Right atrium auricular region (tissue), 2 donors: ENCODE results near the gene RBM14. TPM values are rescaled to one million over a fixed set of nuclear protein-coding genes. Genes with fewer than 3 reads are reported as not detected.
"Not testable (repeated sequence)": the region's sequence is repeated elsewhere in the genome, so short reads cannot be mapped to it uniquely, and the experiment has no call there.

Experiments used
- DNase-seq: peaks from one replicate; pipeline ENCODE4 v3.0.0-alpha.2; 2019; ENCODE audit warnings: low spot score
- H3K27ac ChIP-seq, 2 donors: fragments of 200-600 bp; sonication (generic); 1 replicate in 1 of 2; 2 replicates in 1 of 2; pipeline ENCODE4 v1.5.1; 2016 to 2019
- H3K27me3 ChIP-seq, 2 donors: fragments of 200-600 bp; sonication (generic); one replicate each; pipeline versions ENCODE4 v1.5.1 to v1.6.0; 2017 to 2019
- H3K36me3 ChIP-seq: fragments of 200-600 bp; sonication (generic); one replicate; pipeline ENCODE4 v1.5.1; 2016
- H3K4me1 ChIP-seq, 2 donors: fragments of 200-600 bp; sonication (generic); one replicate each; pipeline versions ENCODE4 v1.5.1 to v1.6.0; 2017 to 2019
- H3K4me3 ChIP-seq, 2 donors: fragments of 200-600 bp; sonication (generic); 1 replicate in 1 of 2; 2 replicates in 1 of 2; pipeline ENCODE4 v1.5.1; 2017 to 2019; ENCODE audit warnings: mild to moderate bottlenecking in 1 of 2, moderate library complexity in 1 of 2
- H3K9me3 ChIP-seq, 2 donors: fragments of 200-600 bp; sonication (generic); one replicate each; pipeline ENCODE4 v1.5.1; 2019
- CTCF ChIP-seq, 2 donors: fragments of 200-600 bp; sonication (generic); IDR thresholded peaks; one replicate each; pipeline ENCODE4 v1.5.1; 2019; ENCODE audit warnings: antibody characterized with exemption in 2 of 2
- total RNA-seq, 2 donors: library from RNA; depleted of rRNA; stranded (reverse); fragments of >200 nt; gene quantifications; one replicate each; pipeline ENCODE4 v1.1.0, GENCODE V29; 2016

The RBM14 gene
- total RNA-seq, 2 donors from 2014 or later = 27.5 to 34.3 TPM

- Histone ChIP-seq H3K27me3 (no peaks in the 10 kb centered on the region), H3K27ac (no peak overlapping the region), H3K4me1 (peaks cover 5 to 15% of the 10 kb centered on the region in 2 donors), H3K36me3 (peaks cover 26% of the 10 kb centered on the region), H3K4me3 (no peak overlapping the region), H3K9me3 (no peaks in the 10 kb centered on the region)
- no peak for TF ChIP-seq CTCF (IDR thresholded peaks at IDR 0.05)
- no peak for DNase-seq
Measured at GRCh38 chr11:66632952-66633351, 16.5 kb downstream of the RBM14 start.

DNA sequence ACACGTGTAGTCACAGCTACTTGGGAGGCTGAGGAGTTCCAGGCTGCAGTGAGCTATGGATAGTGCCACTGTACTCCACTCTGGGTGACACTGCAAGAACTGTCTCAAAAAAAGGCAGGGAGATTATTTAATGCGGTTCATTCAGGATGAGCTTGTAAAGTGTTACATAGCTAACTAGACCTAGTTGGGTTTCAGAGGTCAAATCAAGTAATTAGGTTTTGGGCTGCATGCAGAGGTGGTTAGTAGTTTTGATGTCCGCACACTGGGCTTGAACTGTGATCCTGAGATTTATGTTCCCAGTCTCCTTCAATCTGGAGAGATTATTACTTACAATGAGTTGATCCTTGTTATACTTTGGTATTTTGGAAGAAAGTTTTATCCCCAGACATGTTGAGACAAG lies 20.0 kb downstream of the RBM14 start:
- Histone ChIP-seq H3K4me3 (no peak overlapping the region), H3K27ac (no peak overlapping the region), H3K4me1 (peaks cover 5 to 36% of the 10 kb centered on the region in 2 donors), H3K27me3 (no peaks in the 10 kb centered on the region), H3K9me3 (no peaks in the 10 kb centered on the region), H3K36me3 (peaks cover 19% of the 10 kb centered on the region)
- no peak for TF ChIP-seq CTCF (IDR thresholded peaks at IDR 0.05)
- no peak for DNase-seq

DNA sequence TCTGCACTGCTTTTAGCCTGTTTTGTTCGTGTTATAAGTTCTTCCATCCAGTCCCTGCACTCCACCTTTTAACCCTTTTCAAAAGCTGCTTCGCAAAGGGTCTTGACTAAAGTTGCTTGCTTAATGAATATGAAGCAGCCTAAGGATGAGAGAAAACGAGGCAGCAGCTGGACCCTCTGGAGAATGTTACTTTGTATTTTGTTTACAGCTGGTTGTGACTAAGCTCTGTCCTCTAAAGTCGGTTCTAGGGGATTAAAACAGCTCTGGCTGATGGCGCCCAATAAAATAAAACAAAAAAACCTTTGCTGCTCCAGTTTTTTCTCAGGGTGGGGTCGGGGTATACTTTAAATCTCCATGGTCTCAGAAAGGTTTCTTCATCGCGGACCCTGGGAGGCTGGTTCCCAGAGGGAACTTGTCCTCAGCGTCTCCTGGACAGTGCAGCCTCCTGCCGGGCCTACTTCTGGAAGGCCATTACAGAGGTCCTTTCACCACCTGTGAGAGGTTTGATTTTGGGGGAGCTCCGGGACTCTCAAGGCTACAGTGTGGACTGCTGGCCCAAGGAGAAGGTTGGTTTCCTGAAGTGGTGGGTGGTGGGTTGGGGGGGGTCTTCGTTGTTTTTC lies 21.2 kb downstream of the RBM14 start:
- Histone ChIP-seq H3K36me3 (peaks cover 22% of the 10 kb centered on the region), H3K27ac (peak overlapping the region; percentile 88 to 89), H3K4me1 (peaks cover 5 to 48% of the 10 kb centered on the region in 2 donors), H3K9me3 (no peaks in the 10 kb centered on the region), H3K27me3 (no peaks in the 10 kb centered on the region), H3K4me3 (peak overlapping the region; percentile 73 to 89)
- no peak for TF ChIP-seq CTCF (IDR thresholded peaks at IDR 0.05)
- no peak for DNase-seq

DNA sequence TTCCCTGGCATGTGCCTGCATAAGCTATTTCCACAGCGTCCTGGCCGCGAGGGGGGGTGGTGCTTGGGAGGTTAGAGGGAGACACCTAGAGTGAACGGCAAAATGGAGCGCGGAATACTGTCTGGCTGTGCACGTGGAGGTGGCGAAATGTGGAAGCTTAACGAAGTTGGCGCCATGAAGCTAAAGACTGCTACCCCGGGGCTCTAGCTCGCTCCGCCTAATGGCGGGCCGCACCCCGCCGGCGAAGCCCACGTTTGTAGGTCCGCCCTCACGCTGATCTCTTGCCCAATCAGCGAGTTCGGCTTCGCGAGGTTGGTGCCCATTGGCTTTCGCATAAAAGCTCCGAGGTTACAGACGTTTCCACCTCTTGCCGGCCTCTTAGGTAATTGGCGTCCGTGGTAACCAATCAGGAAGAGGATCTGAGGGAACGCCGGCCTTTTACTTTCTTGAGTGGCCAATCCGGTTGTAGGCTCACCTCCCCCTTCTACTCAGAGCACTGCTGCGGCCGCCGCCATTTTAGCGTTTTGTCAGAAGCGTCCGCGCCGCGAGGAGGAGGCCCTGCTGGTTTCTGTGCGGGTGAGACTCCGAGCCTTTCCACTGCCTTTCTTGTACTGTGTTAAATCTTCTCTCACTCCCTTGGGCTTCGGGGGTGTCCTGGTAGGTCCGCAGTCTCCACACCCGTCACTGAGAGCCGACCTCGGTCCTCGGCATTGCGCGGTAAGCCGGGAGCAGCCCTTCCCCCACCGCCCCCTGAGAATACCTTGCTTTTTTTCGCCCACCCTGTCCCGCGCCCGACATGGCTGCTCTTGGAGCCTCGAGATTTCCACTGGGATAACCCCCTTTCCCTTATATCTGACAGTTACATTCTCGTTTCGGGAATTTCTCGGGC lies 22.0 kb downstream of the RBM14 start, which contains the start of gene RBM4:
RBM4 (plus strand) TSS at position 527 of the 889 bp plus-strand sequence. CDS start 1,009 bp downstream, outside the sequence.
- peak; percentile 100 for DNase-seq
- peaks cover 23% of the 10 kb centered on the region for H3K36me3 ChIP-seq
- peak in 1 of 2 donors; percentile 31 for TF ChIP-seq CTCF (IDR thresholded peaks at IDR 0.05)
- no peaks in the 10 kb centered on the region for H3K27me3 ChIP-seq
- H3K9me3 ChIP-seq = no peaks in the 10 kb centered on the region
- H3K4me1 ChIP-seq = peaks cover 5 to 50% of the 10 kb centered on the region in 2 donors
- peak within 1 kb of the TSS; percentile 73 to 89 for H3K4me3 ChIP-seq
- peak within 1 kb of the TSS; percentile 88 to 89 for H3K27ac ChIP-seq

DNA sequence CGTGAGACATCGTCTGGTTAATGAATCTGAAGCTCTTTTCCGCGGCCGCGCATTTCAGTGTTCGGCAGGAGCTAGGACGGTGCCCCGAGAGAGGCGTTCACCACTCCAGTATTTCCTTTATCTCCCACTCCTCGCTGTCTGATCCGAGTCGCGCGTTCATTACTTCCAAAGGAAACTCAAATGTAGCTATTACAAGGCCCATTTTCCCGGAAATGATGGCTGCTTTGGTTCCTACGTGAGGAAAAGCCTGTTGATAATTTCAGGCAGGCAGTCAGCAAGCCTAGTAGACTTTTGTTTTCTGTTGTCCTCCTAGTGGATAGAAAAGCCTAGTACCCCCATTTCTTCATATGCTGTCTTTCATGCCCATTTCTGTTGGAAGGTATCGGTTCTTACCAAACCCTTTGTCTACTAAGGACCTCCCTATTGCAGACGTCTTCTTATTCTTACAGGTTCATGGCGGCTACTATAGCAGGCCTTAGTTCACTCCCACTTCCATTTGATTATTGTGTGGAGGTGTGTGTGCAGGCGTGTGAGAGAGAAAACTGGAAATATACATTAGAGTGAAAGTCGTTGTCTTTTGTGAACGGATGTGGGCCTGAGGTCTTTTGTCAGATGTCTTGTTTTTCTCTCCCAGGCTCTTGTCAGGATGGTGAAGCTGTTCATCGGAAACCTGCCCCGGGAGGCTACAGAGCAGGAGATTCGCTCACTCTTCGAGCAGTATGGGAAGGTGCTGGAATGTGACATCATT lies 22.8 kb downstream of the RBM14 start:
- H3K27me3 ChIP-seq = no peaks in the 10 kb centered on the region
- no peaks in the 10 kb centered on the region for H3K9me3 ChIP-seq
- peak overlapping the region; percentile 88 to 89 for H3K27ac ChIP-seq
- no peak for TF ChIP-seq CTCF (IDR thresholded peaks at IDR 0.05)
- peaks cover 5 to 58% of the 10 kb centered on the region in 2 donors for H3K4me1 ChIP-seq
- peak overlapping the region; percentile 73 to 89 for H3K4me3 ChIP-seq
- peaks cover 31% of the 10 kb centered on the region for H3K36me3 ChIP-seq
- DNase-seq = no peak

- H3K27me3 ChIP-seq, DNase-seq, H3K9me3 ChIP-seq: not testable (repeated sequence)
- Histone ChIP-seq H3K4me3 (peak overlapping the region; percentile 73 to 89), H3K36me3 (peaks cover 37% of the 10 kb centered on the region), H3K4me1 (peaks cover 5 to 65% of the 10 kb centered on the region in 2 donors), H3K27ac (peak overlapping the region in 1 of 2 donors; percentile 89)
Measured at GRCh38 chr11:66639814-66640340, 23.4 kb downstream of the RBM14 start.
